Fibroblast of skin of left biceps (primary cell): ENCODE data around the gene SVIL.
"Not testable (repeated sequence)": the region's sequence is repeated elsewhere in the genome, so short reads cannot be mapped to it uniquely, and the experiment has no call there.

ENCODE experiments used
- DNase-seq, 2 experiments: peaks; one replicate each; pipeline ENCODE4 v3.0.0-alpha.2; 2013; ENCODE audit warnings: low read depth in 2 of 2

Gene SVIL

DNA sequence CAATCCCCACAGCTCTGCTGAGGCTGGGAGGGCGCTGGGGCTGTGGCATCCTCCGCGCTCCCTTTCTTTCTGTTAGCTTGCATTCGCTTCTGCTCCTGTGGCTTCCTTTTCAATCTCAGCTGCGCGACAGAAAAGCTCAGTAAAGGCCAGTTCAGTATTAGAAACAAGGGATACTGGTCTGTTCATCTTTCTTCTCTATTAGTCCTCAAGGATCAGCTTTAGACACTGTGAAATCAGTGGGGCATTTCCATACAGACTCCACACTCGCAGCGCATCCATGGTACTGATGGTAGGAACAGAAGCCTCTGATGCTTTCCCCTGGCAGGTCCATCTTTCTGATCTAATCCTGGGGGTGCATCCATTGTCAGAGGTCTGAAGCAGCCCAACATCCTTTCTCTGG lies 182.2 kb downstream of the SVIL start:
- DNase-seq, result no peak

DNA sequence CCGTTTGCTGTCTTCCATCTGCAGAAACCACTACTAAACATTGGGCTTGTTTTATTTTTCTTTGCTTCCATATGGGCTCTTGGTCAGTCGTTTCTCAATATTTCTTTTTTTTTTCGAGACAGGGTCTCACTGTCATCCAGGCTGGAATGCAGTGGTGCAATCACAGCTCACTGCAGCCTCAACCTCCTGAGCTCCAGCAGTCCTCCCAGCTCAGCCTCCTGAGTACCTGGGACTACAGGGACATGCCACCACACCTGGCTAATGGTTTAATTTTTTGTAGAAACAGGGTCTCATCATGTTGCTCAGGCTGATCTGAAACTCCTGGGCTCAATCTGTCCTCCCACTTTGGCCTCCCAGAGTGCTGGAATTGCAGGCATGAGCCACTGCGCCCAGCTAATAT lies 182.8 kb downstream of the SVIL start:
- no peak for DNase-seq

DNA sequence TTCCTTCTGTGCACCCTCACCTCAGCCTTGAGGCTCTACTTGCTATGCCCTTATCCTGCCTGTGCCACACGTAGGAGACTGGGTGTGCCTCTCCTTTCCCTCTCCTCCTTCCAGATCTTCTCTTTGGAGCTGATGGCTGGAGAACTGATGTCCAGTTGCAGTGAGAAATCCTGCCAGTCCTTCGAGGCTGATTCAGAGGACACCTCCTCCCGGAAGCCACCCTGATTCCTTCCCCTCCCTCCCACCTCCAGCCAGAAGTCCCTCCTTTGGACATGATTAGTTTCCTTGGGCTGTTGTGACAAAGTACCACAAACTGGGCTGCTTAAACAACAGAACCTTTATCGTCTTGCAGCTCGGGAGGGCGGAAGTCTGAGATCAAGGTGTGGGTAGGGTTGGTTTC lies 184.4 kb downstream of the SVIL start:
- no peak for DNase-seq

DNA sequence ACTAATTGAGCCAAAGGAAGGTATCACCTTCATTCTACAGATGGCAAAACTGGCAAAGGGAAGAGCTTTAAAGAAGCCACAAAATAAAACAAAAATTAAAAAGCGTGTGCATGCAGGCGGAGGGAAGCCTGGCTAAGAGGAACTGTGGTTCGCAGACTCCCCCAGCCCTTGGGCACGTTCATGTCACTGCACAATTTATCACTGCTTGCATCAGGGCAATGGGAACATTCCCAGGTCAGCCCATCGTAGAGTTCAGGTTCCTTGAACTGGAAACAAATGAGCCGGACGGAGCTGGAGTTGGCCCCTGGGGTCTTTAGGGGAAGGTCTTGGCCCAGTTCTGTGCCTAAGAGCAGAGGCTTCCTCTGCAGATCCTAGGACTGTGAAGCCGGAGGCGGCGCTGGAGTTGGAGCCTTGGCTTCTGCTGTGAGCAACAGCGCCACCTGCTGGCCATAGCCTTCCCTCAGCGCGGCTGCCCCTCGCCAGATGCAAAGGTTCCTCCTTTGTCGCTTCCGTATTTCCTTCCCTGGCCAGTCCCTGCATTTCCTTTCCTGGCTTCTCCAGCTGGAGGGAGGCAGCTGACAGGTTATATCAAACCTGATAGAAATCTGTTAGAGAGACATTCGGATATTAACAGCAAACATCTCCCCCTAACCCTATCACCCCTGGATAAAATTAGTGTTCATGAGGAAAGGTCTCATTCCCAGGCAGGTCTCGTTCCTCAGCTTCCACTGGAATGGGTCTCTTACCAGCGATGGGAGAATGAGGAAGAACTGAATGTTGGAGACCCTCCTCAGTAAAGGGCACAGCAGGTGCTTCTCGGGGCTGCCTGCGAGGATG lies 185.8 kb downstream of the SVIL start:
- DNase-seq, result not testable (repeated sequence)

DNA sequence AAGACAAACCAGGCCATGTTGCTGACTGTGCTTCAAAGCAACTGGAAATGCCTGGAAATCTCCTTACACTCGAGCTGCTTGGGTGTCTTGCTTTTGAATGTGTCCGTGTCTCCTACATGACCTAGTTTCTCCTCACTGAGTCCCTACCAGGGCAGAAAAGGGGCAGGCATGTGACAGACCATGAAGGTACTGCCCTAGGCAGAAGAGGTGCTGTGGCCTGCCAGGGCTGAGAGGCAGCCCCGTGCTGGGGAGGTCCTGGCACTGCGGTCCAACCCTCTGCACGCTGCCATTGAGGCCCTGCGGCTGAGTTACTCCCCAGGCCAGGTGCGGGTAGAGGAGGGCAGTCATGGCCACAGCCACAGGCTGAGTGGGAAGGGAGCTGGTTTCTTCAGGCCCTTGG lies 186.6 kb downstream of the SVIL start:
- no peak for DNase-seq

DNA sequence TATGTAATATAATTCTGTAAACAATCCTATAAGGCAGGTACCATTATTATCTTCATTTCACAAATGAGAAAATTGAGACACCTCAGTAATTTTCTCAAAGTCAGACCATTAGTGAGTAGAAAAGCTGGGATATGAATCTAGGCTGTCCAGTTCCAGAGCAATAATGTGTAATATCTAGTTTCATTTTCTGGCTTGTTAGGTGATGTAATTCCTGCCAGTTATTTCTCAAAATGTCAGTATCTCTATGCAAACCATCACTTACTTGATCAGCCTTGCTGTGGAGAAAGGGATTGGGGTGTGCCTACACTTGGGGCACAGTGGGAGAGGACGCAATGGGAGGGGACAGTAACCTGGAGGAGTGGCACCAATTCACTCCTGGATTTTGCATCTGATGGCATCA lies 188.4 kb downstream of the SVIL start:
- no peak for DNase-seq

DNA sequence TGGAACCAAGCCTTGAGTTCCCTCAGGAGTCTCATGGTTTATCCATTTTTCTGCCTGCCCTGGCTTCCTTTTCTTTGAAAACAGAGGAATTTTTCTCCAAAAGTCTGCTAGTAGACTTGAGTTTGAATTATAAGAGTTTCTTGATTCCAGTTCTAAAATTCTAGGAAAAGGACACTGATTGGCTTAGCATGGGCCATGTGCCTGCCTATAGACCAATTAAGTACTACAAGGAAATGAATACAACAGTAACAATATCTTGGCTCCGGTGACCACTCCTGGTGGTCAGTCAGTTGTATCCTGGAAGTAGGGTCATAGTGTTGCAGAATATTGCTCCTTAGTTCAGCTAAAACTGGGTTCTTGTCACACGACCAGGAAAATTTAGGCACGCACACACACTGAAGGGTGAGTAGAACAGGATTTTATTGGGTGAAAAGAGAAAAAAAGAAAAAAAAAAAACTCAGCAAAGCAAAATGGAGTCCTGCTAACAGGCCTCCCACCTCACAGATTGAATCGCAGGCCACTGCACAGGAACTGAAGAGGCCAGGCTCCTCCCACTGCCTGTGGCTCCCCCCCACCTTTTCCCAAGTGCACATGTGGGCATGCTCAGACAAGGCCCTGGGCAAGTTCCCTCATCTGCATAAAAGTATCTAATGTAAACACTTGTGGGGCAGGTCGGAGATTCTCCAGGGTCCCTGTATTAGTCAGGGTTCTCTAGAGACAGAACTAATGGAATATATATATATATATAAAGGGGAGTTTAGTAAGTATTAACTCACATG lies 190.8 kb downstream of the SVIL start:
- no peak for DNase-seq

DNA sequence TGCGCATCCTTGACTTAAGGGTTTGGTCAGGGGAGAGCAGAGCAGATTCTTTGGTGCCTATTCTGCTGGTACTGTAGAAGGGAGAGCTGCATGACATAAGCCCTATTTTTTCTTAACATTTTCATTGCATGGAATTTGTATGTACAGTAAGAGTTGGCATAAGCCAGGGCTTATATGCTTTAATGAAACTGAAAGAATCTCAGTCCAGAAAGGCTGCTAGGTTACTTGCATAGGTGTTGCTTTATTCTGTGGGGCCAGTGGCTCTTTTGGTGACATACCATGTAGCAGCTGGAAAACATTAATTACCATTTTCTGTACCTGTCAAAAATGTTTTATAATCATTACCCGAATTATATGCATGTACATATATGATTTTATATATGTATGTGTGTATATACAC lies 193.8 kb downstream of the SVIL start:
- no peak for DNase-seq

DNA sequence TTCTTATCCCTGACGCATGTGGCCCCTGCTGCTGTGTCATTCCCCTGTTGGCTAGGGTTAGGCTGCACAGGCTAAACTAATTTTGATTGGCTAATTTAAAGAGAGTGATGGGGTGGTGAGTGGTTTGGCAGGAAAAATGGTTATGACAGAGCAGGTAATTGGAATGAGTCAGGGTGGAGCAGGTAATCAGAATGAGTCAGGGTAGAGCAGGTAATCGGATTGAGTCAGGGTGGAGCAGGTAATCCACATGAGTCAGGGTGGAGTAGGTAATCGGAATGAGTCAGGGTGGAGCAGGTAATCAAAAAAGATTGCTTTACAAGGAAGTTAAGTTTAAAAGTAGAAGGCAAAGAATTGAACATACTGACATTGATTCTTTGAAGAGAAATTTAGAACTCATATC lies 195.8 kb downstream of the SVIL start:
- not testable (repeated sequence) for DNase-seq

DNA sequence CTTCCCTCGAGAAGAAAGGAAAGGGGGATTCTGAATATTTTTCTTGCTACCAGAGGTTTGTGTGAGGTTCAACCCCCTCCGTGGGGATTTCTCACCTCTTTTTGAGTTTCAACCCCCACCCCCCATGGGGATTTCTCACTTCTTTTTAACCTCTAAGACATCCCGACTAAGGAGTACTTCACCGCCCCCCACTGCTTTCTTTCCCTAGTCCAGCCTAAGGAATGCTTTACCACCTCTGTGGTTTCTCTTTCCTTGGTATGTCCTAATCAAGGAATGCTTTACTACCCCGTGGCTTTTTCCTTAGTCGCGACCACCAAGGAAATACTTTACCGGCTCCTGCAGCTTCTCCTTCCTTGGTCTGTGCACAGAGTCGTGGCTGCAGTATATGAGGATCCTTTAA lies 196.5 kb downstream of the SVIL start:
- no peak for DNase-seq

DNA sequence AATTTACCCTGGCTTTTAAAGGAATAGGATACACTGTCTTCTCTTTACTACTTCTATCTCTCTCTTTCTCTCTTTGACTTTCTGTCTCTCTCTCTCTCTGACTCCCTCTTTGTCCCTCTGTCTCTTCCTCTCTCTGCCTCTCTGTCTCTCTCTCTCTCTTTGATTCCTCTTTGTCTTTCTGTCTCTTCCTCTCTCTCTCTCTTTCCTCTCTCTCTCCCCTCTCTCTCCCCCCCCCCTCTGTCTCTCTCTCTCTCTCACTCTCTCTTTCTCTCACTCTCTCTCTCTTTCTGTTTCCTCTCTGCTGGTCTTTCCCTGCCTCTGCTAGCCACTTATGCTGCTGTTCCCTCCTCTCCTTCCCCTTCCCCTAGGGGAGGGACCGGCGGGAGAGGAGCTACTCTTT lies 196.9 kb downstream of the SVIL start:
- DNase-seq, result no peak

DNA sequence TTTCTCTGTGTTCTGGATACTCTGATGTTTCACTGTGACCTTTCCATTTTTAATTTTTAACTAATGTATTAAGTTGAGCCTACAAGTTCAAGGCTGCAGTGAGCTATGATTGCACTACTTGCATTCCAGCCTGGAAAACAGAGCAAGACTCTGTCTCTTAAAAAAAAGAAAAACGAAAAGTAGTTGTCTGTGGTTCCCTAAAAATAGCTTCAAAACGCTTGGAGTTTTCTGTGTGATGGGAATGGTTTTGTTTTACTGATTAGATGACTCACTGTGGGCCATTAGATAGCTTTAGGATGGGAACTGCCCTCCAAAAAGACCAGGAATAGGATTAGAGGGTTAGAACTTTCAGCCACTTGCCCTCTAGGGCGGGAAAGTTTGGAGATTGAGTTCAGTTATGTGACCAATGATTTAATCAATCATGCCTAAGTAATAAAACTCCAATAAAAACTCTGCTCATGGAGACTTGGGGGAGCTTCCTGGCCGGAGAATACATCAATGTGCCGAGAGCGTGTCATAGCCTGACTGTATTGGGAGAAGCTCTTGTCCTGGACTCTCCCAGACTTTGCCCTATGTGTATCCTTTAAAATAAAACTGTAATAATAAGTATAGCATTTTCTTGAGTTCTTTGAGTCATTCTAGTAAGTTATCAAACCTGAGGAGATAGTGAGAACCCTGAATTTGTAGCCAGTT lies 198.8 kb downstream of the SVIL start:
- peak in 1 of 2 experiments; percentile 17 for DNase-seq

DNA sequence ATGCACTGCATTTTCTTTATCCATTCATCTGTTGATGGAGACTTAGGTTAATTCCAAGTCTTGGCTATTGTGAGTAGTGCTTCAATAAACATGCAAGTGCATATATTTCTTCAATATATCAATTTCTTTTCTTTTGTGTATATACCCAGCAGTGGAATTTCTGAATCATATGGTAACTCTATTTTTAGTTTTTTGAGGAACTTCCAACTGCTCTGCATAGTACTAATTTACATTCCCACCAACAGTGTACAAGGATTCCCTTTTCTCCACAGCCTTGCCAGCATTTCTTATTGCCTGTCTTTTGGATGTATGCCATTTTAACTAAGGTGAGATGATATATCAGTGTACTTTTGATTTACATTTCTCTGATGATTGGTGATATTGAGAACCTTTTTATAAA lies 200.7 kb downstream of the SVIL start:
- DNase-seq, result no peak

DNA sequence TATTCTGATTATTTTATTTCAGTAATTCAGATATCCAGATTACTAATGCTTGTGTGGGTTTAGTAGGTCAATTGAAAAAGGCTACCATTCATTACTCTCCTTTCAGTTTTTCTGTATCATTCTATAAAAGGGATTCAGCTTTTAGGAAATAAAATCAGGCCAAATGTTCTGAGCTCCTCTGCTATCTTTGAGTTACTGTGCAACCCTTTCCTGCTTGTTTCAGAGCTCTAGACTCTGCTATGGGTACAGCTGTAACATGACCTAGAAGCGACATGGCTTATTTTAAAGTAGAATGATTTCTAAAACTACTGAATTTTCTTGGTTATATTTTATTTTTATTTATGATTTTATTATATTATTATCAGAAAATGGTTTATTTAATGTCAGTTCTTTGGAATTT lies 203.1 kb downstream of the SVIL start:
- DNase-seq, result no peak

DNA sequence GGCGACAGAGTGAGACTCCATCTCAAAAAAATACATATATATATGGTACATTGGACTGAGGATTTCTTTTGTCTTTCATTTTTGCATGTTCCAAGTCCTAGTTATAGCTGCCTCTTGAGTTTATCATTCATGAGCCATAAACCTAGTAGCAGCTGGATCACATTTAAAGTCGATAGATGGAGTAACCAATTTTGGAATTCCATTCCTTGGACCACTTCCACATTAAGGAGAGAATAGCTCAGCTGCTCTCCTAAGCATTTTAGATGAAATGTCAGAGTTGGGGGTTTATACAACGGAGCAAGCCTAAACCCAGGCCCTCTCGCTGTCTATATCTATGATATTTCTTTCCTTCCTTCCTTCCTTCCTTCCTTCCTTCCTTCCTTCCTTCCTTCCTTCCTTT lies 204.7 kb downstream of the SVIL start:
- DNase-seq, result peak; percentile 41 to 42

DNA sequence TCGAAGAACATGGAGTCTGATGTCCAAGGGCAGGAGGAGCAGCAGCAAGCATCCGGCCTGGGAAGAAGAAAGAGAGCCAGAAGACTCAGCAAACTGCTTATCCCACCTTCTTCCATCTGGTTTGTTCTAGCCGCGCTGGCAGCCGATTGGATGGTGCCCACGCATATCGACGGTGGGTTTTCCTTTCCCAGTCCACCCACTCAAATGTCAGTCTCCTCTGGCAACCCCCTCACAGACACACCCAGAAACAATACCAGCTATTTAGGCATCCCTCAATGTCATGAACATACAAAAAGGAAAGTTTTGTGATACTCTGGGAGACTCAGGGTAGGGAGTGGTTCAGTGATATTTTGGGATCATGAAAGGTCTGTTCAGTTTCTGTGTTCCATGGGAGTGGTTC lies 206.3 kb downstream of the SVIL start:
- DNase-seq, result no peak

DNA sequence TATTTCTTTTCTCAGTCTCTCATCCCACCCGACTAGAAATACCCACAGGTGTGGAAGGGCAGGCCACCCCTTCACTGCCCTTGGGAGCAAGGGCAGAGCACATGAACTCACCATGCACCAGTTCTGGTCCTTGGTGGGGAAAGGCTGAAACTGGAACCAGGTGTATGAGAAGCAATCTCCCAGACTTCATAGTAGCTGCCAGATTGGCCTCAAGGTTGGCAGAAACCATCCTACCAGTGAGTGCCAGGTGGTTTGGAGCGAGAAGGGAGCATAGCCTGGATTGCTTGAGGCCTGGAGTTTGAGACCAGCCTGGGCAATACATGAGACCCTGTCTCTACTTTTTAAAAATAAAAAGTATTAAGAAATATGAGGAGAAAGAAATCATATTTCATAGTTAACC lies 207.1 kb downstream of the SVIL start:
- DNase-seq, result no peak

DNA sequence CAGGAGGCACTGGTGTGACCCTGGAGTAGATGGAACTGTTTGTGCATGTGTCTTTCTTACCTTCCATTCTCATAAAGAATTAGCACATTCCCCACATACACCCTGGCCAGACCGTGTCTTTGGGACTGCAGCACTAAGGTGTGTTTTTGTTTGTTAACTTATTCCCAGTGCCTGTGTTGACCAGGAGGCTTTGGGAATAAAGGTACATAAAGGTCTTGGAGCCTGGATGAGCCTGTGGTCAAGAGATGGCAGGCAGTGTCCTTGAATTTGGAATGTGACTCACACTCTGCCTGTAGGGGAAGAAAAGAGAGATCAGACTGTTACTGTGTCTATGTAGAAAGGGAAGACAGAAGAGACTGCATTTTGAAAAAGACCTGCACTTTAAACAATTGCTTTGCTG lies 208.4 kb downstream of the SVIL start:
- no peak for DNase-seq

DNA sequence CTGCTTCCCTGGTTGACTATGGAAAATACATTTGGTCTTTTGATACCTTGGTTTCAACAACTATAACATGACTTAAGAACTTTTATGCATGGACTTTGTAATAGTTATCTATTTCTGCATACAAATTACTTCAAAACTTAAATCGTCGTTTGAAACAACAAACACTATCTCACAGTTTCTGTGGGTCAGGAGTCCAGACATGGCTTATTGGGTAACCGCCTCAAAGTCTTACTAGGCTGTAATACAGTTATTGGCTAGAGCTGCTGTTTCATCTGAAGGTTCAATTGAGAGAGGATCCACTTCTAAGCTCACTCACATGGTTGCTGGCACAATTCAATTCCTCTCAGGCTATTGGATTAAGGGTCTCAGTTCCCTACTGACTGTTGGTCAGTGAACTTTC lies 210.8 kb downstream of the SVIL start:
- no peak for DNase-seq

DNA sequence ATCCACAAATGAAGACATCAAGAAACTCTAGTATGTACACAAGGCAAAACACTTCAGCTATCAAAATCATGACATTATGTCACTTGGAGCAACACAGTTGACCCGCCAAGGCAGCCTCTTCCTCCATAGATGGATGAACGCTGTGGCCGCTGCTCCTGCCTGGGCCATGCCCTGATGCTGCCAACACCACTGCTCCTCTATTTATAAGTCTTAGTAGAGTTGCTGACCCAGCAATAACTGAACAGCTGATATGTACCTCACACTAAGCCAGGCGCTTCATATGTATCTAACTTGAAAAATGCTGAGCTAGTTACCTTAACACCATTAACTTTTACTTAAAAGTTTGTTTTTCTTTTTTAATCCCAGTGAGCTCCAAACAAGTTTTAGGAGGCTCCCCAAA lies 214.0 kb downstream of the SVIL start:
- no peak for DNase-seq

DNA sequence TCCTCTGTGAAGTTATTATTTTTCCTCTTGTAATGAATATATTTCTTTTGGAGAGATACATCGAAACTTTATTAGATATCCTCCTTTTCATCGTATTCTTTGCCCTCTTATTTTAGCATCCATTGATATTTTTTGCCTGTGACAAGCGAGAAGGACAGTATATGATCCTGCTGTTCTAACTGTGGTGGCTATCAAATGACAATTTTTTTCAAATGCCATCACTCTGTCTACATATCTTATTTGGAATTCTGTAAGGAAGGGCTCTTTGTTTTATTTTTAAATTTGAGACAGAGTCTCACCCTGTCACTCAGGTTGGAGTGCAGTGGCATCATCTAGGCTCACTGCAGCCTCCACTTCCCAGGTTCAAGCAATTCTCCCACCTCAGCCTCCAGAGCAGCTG lies 217.4 kb downstream of the SVIL start:
- no peak for DNase-seq

DNA sequence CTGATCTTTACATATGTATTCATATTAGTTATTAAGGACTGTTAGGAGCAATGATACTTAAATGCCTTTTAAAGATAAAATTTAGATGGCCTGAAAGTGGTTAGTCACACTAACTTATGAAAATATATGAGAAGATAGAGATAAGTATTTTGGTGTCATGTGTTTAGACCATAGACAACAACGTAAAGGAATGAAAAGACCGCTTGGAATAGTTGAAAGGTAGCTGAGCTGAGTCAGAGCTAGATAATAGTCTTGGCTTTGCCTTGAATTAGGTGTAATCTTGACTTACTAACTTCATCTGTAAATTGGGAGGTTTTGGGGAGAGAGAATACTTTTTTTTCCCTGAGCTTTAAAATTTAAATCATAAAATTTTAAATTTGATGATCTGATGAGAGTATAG lies 218.9 kb downstream of the SVIL start:
- DNase-seq, result no peak

DNA sequence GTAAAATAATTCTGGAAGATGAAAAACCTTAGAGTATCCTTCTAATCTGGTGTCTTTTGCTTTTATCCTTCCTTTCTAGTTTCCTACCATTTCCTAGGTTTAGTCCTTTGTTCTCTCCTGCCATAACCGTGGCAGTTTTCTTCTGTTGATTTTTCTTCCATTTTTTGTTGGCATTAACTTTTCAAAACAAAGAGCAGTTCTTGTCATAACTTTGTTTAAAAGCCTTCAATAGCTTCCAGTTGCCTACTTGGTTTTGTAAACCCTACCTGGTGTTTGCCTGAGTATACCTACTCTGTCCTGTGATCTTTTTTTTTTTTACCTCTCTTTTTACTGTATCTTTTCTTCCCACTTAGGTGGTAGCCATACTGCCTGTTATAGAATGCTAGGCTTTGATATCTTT lies 220.3 kb downstream of the SVIL start:
- DNase-seq, result no peak
